NAMALWA (cell line): ENCODE results near the gene PIWIL1.

Experiments used
- DNase-seq: peaks from one replicate; pipeline ENCODE4 v3.0.0-alpha.2; 2015; ENCODE audit warnings: low spot score

PIWIL1 gene

DNA sequence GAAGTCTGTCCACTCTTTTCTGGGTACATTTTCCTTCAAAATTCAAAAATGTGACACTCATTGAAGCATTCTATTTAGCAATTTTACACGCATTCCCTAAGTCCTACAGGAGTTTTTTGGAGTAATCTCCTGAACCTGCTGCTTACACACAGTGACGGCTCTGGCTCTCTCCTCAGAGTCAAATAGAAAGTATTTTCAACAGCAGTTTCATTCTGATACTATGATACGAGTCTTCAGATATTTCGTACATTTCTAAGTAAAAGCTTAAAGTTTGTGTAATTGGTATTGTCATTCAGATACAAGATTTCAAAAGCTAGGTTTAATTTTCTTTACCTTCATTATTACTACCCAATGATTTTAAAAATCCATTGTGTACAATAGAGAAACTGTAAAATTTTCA lies 36.4 kb downstream of the PIWIL1 start:
- DNase-seq: no peak

DNA sequence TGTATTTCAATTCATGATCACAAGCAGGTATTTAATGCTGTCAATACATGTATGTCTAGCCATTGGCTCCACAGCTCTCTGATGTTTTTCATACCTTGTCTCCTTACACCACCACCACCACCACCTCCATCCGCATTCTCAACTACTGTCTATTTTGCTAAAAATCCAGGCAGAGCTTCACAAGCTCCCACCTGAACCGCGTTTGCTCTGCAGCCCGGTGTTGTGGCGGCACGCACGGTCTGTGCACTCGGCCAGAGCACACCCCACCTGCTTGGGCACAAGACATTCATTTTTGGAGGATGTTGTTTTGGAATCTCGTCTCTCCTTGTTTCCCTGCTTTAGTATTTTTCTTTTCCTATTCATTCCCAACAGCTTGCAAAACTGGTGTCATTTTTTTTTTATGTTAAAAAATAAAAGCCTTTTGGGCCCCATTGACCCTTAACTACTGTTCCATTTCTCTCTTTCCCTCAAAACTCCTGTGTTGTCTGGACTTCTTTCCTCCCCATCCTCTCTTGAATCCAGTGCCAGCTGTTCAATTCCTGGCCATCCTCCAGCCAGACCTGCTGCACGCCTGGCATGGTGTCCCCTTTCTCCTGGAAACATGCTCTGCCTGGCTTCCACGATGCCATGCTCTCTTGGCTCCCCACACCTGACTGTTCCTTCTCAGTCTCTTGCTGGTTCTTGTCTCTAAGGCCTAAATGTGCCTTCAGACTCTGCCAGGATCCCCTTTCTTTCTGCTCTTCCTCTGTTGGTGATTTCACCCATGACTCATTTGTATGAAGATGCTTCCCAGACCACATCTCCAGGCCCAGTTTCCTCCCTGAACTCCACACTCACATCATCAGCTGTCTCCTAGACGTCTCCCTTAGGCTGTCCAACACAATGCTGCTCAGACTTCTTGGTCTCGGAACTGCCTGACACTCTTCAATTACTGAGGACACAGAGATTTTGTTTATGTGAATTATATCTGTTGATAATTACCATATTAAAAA lies 37.9 kb downstream of the PIWIL1 start:
- no peak for DNase-seq

DNA sequence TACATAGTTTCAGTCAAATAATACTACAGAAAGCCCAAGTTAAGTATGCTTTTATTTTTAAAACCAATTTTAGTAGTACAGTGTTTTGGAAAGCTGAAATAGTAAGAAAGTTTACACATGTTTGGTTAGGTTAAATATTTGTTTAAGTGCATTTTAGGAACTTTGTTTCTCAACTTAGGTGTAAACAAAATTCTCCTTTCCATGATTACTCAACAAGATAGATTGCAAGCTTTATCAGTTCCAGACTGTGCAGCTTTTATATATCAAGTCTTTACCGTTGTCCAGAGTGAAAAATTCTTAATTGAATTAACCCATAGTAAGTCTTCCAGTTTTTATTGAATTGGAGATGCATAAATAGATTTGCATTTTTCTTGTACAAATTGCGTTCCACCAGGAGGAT lies 45.1 kb downstream of the PIWIL1 start:
- DNase-seq: no peak

DNA sequence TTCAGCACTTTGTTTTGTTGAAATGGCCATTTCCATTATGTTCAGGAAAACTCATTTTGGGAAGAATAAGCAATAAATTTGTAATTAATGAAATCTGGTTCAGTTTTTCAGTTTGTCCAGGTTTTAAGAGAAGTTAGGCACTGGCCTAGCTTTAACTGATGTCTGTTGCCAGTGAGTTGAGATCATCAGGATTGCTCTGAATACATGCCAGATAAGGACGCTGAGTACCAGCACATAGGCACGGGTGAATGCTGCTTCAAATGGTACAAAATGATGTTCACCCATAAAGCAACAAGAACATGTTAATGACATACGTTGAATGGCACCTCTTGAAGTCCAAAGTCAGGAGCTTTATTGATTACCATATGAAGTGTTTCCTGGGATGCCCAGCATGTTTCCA lies 46.5 kb downstream of the PIWIL1 start:
- DNase-seq: no peak

DNA sequence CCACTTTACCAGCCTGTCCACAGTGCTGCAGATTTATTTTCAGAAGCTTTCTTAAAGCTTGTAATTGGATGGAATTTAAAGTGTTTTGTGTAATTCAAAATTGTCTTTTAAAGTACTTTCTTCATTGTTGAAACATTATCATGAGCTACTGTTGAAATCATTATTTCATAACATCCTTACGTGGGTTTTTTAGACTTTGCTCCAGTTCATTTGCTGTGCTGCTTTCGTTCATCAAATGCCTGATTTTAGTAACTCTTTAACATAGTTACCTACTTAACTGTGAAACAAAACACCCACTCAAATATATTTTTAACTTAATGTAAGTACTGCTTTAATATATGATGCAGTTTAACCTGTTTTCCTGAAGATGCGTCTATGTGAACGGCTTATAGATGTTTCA lies 47.5 kb downstream of the PIWIL1 start:
- no peak for DNase-seq

DNA sequence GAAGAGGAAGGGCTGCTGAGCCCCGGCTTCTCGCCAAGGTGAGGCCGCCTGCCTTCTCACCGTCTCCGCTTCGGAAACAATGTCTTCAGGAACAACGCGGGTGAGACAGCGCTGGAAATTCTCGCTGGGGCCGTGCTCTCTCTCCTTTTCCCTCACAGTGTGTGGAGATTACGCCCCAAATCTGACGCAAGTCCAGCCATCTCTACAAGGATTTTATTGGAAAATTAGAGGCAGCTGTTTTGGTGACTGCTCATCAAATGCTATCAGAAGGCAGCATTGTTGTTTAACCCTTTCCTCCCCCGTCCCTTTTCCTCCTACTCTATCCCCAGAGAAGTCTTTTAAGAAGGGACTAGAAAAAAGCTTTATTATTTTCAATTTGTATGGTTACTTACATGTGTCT lies 53.5 kb downstream of the PIWIL1 start:
- no peak for DNase-seq

DNA sequence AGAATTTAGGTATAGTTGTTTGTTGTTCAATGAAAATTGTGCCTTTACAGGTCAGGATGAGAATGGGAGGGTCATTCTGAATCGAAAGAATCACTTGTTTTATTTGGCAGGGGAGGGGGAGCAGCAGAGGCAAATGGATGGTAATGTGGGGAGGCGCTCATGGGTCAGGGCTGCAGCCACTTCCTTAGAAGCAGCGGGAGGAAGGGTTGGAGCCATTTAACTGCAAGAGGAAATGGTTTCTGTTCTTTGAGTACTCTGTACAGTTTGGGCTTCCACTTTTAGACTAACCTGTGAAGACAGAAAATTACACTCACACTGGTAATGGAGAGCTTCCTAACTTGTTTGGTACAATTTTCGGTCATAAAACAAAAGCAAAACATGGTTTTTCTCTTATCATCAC lies 57.2 kb downstream of the PIWIL1 start:
- DNase-seq: no peak

DNA sequence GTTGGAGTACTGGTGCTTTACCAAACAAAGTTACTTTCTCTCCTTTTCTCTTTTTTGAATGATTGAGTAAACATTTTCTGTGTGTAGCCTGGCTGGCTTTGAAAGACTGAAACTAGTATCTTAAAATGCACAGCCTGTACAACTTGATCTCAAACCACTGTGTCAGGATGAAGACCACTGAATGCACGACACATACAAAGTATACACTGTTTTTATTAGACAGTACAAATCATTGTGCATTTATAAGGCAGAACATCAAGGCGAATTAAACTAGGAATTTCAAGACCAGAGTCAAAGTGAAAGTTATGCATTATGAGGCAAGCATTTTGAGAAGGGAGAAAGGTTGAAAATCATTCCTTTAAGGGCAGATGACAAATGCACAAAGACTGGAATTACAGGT lies 59.0 kb downstream of the PIWIL1 start:
- no peak for DNase-seq

DNA sequence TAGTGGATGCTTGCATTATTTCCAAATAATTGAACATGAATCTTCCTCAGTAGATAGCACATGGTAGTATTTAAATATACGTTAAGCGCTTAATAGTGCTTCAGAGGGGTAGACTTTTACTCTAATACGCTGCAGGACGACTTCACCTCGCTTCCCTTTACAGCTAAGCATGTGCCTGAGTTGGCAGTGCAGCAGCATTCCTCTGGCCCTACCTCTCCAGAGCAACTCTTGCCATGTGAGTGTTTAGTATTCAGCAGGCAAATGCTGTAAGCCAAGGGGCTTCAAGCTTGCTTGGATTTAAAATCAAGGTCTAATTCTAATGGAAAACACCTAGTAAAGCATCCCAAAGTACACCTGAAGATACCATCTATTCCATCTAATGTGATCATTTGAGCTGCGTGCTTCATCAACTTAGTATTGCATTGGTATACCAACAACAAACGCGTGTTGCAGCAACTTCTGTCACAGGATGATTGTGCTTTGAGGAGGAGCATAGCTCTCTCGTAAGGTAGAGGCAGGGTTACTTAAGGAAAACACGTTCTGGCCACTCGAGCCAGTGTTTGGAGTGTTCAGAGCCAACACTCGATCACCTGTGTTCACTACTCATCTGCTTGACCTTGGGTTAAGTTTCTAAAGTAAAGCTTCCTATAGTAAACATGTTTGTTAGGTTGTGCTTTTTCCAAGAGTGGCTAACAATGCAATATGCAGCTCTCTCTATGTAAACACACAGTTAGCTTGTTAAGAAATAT lies 60.6 kb downstream of the PIWIL1 start:
- DNase-seq: no peak

DNA sequence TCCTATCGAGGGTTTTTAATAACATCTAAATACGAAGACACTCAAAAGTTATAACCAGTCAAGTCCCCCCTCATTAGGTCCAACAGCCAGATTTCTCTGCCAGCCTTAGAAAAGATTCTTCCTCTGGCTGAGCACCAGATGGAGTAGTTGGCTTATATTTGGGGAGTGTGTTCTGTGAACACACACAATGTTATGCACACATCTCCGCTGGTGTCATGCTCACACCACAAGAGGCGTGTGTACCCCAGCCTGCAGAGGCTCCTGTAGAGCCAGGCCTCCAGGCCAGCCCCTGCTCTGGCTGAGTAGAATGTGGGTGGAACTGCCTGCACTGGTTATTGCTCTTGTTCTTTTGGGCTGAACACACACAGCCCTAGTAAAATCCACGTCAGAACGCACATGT lies 64.0 kb downstream of the PIWIL1 start:
- DNase-seq: peak; percentile 11

DNA sequence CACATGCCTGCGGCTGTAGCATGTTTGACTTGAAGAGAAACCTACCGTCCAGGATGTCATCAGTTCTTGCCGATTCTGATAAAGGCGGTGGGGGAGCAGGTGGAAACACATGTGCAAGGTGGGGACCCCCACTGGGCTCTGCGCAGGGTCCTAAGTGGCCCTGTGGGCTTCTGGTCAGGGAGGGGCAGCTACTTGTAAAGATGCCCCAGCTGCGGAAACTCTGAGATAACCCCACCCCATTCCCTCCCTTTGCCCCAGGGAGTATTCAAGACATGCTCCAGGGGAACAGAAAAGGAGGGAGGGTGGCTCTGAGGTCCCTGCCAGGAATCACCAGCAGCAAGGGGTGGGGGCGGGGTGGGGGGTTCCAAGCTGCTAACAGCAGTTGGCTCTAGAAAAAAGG lies 67.6 kb downstream of the PIWIL1 start:
- no peak for DNase-seq

DNA sequence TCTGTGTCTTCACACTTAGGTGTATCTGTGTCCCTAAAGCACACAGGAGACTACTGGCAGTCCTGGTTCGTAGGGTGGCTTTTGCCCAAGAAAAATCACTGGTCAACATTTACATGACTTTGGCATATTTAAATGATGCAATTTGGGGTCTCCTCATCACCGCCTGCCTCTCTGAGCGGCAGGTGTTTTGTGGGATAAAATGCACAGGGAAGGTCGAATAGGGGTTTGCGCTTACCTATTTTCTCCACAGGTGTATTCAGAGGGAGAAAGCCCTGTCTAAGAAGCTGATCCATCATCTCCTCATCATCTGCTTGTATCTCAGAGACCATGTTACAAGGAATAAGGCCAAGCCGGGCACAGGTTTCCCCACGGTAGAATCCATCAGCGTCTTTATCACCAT lies 74.7 kb downstream of the PIWIL1 start:
- no peak for DNase-seq

DNA sequence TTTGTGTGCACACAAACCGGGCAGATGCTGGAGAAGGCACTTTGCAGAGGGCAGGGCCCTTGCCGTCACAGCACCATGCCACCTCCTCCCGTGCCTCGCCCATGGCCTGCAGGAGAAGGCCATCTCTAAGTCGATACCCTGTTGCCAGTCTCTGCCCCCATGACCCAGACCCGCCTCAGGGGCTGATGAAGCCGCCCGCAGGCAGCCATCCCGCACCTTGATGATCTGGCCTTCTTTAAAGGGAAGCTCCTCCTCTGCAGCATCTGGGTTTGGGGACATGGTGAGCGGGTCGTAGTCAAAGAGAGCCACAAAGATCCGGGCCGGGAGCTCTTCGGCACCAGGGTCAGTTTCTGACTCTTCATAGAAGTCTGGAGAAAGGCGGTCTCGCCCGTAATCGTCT lies 76.2 kb downstream of the PIWIL1 start:
- DNase-seq: no peak

DNA sequence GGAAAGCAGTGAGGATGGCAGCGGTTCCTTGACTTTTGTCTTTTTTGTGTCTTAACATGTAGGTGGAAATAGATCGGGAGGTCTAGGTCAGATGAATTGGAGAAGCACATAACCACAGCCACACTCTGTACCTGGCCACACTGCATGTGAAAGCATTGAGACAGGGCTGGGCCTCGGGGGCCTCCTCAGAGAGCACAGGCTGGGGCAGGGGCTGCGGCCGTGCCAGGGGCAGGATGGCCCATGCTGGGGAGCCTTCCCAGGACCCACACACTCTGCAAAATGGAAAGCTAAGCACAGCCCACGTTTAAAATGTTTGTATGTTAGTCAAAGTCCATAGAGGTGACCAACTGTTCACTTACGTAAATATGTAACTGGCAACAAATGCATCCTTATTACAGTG lies 76.7 kb downstream of the PIWIL1 start:
- DNase-seq: no peak

DNA sequence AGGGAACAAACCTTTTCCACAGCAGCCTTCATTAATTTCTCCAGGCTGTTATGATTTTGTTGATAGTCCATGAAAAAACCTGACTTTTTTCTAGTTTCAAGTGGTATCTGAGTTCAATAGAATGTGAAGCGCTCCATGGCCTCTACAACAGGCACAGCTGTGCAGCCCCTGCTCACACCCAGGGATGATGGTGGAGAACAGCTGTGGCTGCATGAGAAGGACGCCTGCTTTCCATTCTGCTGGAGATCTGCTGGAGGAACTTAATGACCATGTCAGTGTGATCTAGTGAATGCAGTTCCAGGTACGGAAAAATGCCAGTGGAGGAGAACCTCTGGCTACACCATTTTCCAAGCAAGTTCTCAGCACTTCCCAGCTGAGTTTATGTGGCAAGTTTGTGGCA lies 80.6 kb downstream of the PIWIL1 start:
- DNase-seq: no peak

DNA sequence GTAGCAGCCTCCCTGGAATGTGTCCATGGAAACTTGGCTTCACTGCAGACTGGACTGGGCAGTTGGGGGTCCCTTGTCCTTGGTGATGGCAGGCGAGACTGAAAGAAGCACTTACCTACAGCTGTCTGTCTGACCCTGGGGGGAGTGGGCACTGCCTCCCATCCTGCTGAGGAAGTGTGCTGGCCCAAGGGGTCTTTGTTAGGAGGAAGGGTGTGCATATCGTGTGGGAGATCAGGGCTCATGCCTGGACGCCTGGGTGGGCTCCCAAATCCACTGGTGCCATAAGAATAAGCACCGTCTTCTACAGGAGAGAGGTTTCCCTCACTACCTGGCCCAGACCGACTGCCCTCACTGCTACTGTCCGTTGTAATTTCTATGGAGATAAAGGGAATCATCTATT lies 81.4 kb downstream of the PIWIL1 start:
- DNase-seq: no peak

DNA sequence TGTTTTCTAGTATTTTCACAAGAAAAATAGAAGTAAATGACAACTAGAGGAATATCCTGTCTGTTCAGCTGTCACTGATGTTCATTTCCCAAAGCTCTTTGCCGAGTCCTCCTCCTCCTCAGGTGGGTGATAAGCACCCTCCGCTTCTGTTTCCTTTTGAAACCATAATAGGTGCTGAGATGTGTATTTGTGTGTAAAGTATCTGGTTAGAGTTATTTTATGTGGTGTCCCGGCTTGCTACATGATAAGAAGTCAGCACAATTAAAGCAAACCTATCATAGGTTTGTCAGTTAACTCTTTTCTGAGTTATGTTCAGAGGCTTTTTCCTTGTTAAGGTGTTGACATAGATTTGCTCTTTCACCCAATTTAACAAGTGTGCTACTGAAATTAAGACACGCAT lies 82.4 kb downstream of the PIWIL1 start:
- DNase-seq: no peak

DNA sequence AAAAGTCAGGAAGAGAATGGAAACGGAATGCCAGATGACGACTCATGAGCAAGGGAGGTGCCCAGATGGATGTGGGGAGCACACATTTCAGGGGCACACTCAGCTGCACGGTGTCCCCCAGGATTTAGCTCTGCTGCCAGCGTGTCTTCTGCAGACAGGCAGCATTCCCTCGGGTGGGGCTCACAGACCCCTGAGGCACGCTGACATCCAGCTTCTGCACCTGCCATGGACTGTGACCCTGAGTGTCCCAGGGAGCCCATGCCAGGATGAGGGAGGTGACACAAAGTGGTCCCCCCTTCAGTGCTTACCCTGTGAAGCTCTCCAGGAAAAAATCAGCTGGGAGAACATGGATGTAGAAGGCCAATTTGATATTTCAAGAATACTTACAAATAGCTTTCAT lies 84.2 kb downstream of the PIWIL1 start:
- DNase-seq: no peak
